ENCODE measurements around the gene EXOC4.

DNA sequence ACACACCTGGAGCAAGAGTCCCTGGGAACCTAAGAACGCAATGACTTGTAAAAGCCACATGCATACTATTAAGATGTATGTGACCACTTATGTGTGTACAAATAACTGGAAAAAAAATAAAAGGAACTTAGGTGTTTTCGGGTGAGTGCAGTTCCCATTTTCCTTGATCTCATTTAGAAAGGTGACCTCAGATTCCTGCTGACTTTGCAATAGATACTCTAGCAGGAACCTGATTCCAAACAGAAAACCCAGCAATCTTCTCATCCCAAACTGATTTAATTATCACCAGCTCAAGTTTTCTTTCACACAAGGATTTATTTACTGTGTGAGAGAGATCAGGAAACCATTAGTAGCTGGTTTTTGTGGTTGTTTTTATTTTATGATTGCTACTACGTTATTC lies 817.8 kb downstream of the EXOC4 start:
- no peak for TF ChIP-seq POLR2AphosphoS5 (IDR thresholded peaks at IDR 0.05)
- TF ChIP-seq, protein P1, sequence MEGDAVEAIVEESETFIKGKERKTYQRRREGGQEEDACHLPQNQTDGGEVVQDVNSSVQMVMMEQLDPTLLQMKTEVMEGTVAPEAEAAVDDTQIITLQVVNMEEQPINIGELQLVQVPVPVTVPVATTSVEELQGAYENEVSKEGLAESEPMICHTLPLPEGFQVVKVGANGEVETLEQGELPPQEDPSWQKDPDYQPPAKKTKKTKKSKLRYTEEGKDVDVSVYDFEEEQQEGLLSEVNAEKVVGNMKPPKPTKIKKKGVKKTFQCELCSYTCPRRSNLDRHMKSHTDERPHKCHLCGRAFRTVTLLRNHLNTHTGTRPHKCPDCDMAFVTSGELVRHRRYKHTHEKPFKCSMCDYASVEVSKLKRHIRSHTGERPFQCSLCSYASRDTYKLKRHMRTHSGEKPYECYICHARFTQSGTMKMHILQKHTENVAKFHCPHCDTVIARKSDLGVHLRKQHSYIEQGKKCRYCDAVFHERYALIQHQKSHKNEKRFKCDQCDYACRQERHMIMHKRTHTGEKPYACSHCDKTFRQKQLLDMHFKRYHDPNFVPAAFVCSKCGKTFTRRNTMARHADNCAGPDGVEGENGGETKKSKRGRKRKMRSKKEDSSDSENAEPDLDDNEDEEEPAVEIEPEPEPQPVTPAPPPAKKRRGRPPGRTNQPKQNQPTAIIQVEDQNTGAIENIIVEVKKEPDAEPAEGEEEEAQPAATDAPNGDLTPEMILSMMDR (IDR thresholded peaks at IDR 0.05): no peak

Measured in sigmoid colon (tissue), 4 donors.